RWPE1 (cell line): ENCODE results near the gene PHF23.

Experiments used
- CTCF ChIA-PET: fragments of 350-600 bp; sonication (Branson Sonifier 250); formaldehyde crosslinking; extraction: SDS; loops from one replicate; lab custom pipeline; 2021; lab: Yijun Ruan, JAX
- POLR2A ChIA-PET: fragments of 400-600 bp; formaldehyde crosslinking; extraction: SDS; loops from one replicate; lab custom pipeline; 2020; ENCODE audit warnings: antibody characterized with exemption; ENCODE audit not compliant: low non-redundant PET; lab: Yijun Ruan, JAX
- DNase-seq: peaks from one replicate; pipeline ENCODE4 v3.0.0; 2012; ENCODE audit warnings: low spot score
- H3K27ac ChIP-seq: fragments of 450-650 bp; 2 replicates; pipeline ENCODE4 v1.5.1; 2017
- TF ChIP-seq, protein P1 (sequence below): fragments of 450-650 bp; conservative IDR thresholded peaks from 2 replicates; pipeline ENCODE4 v1.5.1; 2017; ENCODE audit warnings: low read depth, mild to moderate bottlenecking

Gene PHF23

DNA sequence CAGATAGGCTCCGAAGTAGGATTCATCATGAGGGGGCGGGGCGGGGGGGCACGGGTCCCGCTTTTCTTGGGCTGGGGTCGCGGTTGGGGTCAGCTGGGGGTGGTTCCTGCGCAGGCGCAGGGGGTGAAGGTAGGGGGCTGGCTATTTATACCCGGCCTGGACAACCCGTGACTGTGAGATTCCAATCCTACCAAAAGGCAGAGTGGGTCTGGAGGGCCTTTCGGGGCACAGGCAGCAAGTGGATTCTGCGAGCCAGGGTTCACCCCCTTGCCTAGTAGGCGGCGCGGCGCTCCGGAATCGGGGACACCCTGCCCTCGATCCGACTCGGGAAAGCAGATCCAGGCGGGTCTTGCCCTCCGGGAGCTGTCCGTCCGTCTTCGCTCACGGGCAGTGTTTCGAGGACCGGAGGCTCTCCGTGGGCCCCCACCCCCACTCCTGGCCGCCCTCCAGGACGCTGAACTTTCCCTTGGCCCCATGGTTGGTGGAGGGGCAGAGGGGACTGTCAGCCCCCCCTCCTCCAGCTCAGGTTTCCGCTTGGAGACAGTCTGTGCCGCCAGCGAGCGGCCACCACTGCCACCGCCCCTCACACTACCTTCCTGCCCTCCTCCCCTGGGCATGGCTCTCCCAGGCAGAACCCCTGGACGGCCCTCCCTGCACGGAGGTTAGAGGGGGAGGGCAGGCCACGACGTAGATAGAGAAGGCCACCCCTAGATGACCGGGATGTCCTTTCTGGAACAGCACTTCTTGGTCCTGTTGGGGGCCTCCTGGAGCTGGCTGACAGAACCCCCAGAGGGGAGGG, 42.9 kb upstream of the PHF23 start:
- ChIA-PET CTCF (interaction anchor here (0.9 to 4.4 kb wide), 2 partner anchors 14 to 31 kb away, joined by 5 to 48 read pairs; no protein-coding TSS in a partner anchor), POLR2A (no interaction called here)
- no peak for DNase-seq
- TF ChIP-seq, protein P1, sequence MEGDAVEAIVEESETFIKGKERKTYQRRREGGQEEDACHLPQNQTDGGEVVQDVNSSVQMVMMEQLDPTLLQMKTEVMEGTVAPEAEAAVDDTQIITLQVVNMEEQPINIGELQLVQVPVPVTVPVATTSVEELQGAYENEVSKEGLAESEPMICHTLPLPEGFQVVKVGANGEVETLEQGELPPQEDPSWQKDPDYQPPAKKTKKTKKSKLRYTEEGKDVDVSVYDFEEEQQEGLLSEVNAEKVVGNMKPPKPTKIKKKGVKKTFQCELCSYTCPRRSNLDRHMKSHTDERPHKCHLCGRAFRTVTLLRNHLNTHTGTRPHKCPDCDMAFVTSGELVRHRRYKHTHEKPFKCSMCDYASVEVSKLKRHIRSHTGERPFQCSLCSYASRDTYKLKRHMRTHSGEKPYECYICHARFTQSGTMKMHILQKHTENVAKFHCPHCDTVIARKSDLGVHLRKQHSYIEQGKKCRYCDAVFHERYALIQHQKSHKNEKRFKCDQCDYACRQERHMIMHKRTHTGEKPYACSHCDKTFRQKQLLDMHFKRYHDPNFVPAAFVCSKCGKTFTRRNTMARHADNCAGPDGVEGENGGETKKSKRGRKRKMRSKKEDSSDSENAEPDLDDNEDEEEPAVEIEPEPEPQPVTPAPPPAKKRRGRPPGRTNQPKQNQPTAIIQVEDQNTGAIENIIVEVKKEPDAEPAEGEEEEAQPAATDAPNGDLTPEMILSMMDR = no peak
- H3K27ac ChIP-seq = peak overlapping the region; percentile 81

DNA sequence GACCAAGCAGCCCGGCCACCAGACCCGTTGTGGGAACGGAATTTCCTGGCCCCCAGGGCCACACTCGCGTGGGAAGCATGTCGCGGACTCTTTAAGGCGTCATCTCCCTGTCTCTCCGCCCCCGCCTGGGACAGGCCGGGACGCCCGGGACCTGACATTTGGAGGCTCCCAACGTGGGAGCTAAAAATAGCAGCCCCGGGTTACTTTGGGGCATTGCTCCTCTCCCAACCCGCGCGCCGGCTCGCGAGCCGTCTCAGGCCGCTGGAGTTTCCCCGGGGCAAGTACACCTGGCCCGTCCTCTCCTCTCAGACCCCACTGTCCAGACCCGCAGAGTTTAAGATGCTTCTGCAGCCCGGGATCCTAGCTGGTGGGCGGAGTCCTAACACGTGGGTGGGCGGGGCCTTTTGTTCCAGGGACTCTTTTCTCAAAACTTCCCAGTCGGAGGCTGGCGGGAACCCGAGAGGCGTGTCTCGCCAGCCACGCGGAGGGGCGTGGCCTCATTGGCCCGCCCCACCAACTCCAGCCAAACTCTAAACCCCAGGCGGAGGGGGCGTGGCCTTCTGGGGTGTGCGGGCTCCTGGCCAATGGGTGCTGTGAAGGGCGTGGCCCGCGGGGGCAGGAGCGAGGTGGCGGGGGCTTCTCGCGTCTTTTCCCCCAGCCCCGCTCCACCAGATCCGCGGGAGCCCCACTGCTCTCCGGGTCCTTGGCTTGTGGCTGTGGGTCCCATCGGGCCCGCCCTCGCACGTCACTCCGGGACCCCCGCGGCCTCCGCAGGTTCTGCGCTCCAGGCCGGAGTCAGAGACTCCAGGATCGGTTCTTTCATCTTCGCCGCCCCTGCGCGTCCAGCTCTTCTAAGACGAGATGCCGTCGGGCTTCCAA, 42.1 kb upstream of the PHF23 start, which contains the start of gene SLC2A4:
Gene SLC2A4, plus strand, starts transcription at position 645 of the 879 bp plus-strand sequence. Its CDS starts 217 bp downstream, at position 862.
- ChIA-PET POLR2A (interaction anchor here (0.7 to 1.0 kb wide), 4 partner anchors 12 to 31 kb away, joined by 3 to 5 read pairs (median 4); no protein-coding TSS in a partner anchor), CTCF (interaction anchor here (0.6 to 4.4 kb wide), 7 partner anchors 10 to 152 kb away, joined by 3 to 48 read pairs (median 4); no protein-coding TSS in a partner anchor)
- peak; percentile 98 for DNase-seq
- peak within 1 kb of the TSS; percentile 81 for H3K27ac ChIP-seq
- TF ChIP-seq, protein P1 = no peak

DNA sequence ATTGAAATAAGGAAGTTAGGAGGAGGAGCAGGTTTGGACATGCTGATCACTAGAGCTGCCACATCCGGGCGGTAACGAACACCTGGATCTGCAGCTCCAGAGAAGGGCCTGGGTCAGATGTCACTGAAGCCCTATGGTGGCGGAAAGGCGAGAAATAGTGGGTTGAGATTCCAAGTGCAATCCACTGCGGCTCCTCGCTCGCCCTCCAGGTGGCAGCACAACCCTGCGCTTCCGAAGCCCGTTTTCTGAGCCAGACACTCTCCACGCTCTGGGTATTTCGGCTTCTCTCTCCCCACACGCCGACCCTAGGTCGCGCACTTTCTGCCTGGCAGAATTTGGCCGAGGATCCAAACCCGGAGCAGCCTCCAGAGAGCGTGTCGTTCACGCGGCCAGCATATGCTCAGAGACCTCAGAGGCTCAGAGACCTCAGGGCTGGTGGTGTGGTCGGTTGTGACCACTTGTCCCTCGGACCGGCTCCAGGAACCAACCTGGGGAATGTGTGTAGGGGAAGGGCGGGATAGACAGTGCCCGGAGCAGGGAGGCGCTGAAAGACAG, 41.3 kb upstream of the PHF23 start:
- POLR2A ChIA-PET = interaction anchor here (0.8 to 1.0 kb wide), 3 partner anchors 13 to 31 kb away, joined by 3 to 5 read pairs (median 4); no protein-coding TSS in a partner anchor
- H3K27ac ChIP-seq = peak overlapping the region; percentile 81
- CTCF ChIA-PET = interaction anchor here (0.5 to 4.4 kb wide), 9 partner anchors 10 to 92 kb away, joined by 3 to 48 read pairs (median 3); partner anchors contain the start of gene DVL2
- TF ChIP-seq, protein P1 = peak; percentile 93
- peak; percentile 77 for DNase-seq

DNA sequence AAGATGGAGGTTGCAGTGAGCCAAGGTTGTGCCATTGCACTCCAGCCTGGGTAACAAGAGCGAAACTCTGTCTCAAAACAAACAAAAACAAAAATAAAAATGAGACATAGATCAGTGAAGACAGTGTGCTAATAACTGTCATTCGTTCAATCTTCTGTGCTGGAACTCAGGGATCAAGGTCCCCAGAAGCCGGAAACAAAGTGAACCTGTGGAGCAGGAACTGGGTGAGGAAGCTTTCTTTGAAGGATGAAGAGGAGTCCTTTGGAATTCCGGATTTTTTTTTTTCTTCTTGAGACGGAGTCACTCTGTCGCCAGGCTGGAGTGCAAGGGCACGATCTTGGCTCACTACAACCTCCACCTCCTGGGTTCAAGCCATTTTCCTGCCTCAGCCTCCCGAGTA, 40.2 kb upstream of the PHF23 start:
- no peak for DNase-seq
- ChIA-PET POLR2A (no interaction called here), CTCF (interaction anchor here (0.6 to 4.4 kb wide), 4 partner anchors 11 to 45 kb away, joined by 3 to 48 read pairs (median 4); partner anchors contain the start of gene DVL2)
- H3K27ac ChIP-seq = peak overlapping the region; percentile 81
- TF ChIP-seq, protein P1 = no peak

DNA sequence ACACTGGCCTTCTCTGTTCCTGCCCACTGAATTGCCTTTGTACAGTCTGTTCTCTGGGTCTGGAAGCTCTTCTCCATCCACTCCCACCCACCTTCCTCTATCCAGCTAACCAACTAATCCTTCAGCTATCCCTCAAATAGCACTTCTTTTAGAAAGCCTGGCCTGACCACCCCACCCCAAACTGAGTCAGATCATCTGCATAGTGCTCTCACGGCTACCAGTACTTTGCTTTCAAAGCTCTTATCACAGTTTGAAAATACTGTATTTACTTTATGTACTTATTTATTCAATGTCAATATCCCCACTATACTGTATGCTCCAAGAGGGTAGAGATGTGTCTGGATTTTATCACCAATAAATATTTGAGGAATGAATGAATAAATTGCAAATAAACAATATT, 27.5 kb upstream of the PHF23 start:
- POLR2A ChIA-PET = interaction anchor here (0.7 kb wide), 1 partner anchor 70 kb away, joined by 3 read pairs; the partner anchor contains the start of gene ACAP1

More for the DNA sequence above, 27.5 kb upstream of the PHF23 start:
- TF ChIP-seq, protein P1 = no peak
- CTCF ChIA-PET = interaction anchor here (0.6 kb wide), 1 partner anchor 14 kb away, joined by 4 read pairs; no protein-coding TSS in a partner anchor
- no peak overlapping the region for H3K27ac ChIP-seq
- no peak for DNase-seq
